ENCODE results near the gene RBM44.

RBM44 gene

DNA sequence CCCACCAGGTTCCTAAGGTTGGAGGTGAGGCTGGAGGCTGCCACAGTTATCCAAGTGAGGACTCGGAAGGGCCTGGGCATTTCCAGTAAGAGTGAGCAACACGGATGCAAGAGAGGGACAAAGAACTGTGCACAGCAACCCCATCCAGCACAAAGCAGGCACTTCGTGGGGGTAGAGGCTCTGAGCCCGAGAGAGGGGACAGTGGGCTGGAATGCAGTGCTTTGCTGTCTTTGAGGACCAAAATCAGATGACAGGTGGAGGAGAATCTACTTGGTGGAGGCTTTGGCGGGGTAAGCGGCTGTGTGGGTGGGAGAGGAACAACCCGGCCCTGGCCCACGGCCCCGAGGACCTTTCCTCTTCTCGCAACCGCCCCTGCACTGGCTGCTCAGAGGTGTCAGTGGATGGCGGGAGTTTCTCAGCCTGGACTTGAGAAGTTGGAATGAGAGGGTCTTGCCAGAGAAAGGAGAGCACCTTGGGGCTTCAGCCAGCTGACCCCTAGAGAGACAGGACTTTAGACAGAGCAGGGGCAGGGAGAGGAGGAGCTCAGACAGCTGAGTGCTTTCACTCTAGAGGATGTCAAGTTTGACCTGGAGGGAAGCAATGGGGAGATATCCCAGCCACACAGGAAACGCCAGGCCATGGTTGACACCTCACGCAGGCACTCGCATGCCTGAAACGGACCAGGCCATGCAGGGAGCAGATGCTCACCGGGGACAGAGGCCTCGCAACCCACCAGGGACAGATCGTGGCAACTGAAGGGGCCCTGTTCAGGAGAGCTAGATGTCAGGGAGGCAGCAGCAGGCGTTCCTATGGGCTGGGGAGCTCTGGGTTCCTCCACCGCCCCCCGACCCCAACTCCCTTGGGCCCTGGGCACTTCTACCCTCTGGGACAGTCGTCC lies 72.4 kb downstream of the RBM44 start:
- no peaks in the 10 kb centered on the region for H3K36me3 ChIP-seq (ENCODE audit: insufficient read depth, low read length)
- no peak overlapping the region for H3K27ac ChIP-seq (ENCODE audit: low read depth, low read length)
- no peak overlapping the region for H2AFZ ChIP-seq (ENCODE audit: low read length, unreplicated experiment)
- H3K4me1 ChIP-seq (ENCODE audit: control insufficient read depth, insufficient read depth, low read length, unreplicated experiment) = peaks cover 22% of the 10 kb centered on the region
- no peaks in the 10 kb centered on the region for H3K79me2 ChIP-seq (ENCODE audit: control insufficient read depth, insufficient read depth, low read length, unreplicated experiment)
- no peaks in the 10 kb centered on the region for H3K27me3 ChIP-seq (ENCODE audit: insufficient read depth, low read length)
- H3K4me3 ChIP-seq (ENCODE audit: low read depth, low read length) = no peak overlapping the region

- Histone ChIP-seq H3K4me1 (ENCODE audit: control insufficient read depth, insufficient read depth, low read length, unreplicated experiment) (peaks cover 17% of the 10 kb centered on the region), H3K36me3 (ENCODE audit: insufficient read depth, low read length) (no peaks in the 10 kb centered on the region), H3K27ac (ENCODE audit: low read depth, low read length) (no peak overlapping the region), H3K4me3 (ENCODE audit: low read depth, low read length) (no peak overlapping the region), H3K27me3 (ENCODE audit: insufficient read depth, low read length) (no peaks in the 10 kb centered on the region), H2AFZ (ENCODE audit: low read length, unreplicated experiment) (no peak overlapping the region), H3K79me2 (ENCODE audit: control insufficient read depth, insufficient read depth, low read length, unreplicated experiment) (no peaks in the 10 kb centered on the region)
These were observed 73.8 kb downstream of the RBM44 start for GRCh38 chr2:237872178-237872887.

- no peaks in the 10 kb centered on the region for H3K79me2 ChIP-seq (ENCODE audit: control insufficient read depth, insufficient read depth, low read length, unreplicated experiment)
- H3K4me3 ChIP-seq (ENCODE audit: low read depth, low read length) = no peak overlapping the region
- H3K27ac ChIP-seq (ENCODE audit: low read depth, low read length) = no peak overlapping the region
- H3K36me3 ChIP-seq (ENCODE audit: insufficient read depth, low read length) = no peaks in the 10 kb centered on the region
- H2AFZ ChIP-seq (ENCODE audit: low read length, unreplicated experiment) = no peak overlapping the region
- H3K4me1 ChIP-seq (ENCODE audit: control insufficient read depth, insufficient read depth, low read length, unreplicated experiment) = peaks cover 18% of the 10 kb centered on the region
- no peaks in the 10 kb centered on the region for H3K27me3 ChIP-seq (ENCODE audit: insufficient read depth, low read length)
These were observed 74.8 kb downstream of the RBM44 start for GRCh38 chr2:237873421-237873831.

DNA sequence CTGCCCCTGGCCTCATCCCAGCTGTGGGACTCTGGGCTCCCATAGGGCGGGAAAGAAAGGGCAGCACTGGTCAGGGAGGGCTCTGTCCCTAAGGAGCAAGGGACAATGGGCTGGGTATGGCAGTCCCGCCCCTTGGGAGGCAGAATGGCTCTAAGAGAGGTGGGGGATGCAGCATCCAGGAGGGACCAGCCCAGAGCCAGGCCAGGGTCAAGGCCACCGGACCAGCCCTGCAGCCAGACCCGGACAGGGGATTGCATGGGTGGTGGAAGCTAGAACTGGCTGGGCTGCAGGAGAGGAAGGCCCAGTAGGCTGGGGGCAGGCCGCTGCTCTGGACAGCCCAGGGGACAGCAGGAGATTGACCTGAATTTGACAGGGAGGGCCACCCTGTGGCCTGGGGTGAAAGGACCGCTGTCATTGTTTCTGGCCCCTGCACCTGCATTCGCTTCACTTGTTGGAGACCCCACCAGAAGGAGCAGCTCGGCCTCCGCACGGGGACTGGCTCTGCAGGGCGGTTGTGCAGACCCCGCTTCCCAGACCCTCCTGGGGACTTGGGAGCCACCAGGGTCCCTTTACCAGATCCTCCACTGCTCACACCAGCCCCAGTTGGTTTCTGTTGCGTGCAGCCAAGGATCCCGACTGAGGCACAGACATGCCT lies 75.4 kb downstream of the RBM44 start:
- H3K4me3 ChIP-seq (ENCODE audit: low read depth, low read length) = no peak overlapping the region
- H3K4me1 ChIP-seq (ENCODE audit: control insufficient read depth, insufficient read depth, low read length, unreplicated experiment) = peaks cover 24% of the 10 kb centered on the region
- no peaks in the 10 kb centered on the region for H3K36me3 ChIP-seq (ENCODE audit: insufficient read depth, low read length)
- H3K27ac ChIP-seq (ENCODE audit: low read depth, low read length) = no peak overlapping the region
- H2AFZ ChIP-seq (ENCODE audit: low read length, unreplicated experiment) = no peak overlapping the region
- no peaks in the 10 kb centered on the region for H3K27me3 ChIP-seq (ENCODE audit: insufficient read depth, low read length)
- no peaks in the 10 kb centered on the region for H3K79me2 ChIP-seq (ENCODE audit: control insufficient read depth, insufficient read depth, low read length, unreplicated experiment)

GRCh38 chr2:237874585-237875161 lies 76.1 kb downstream of the RBM44 start:
- Histone ChIP-seq H3K4me1 (ENCODE audit: control insufficient read depth, insufficient read depth, low read length, unreplicated experiment) (peaks cover 27% of the 10 kb centered on the region), H2AFZ (ENCODE audit: low read length, unreplicated experiment) (no peak overlapping the region), H3K27me3 (ENCODE audit: insufficient read depth, low read length) (no peaks in the 10 kb centered on the region), H3K27ac (ENCODE audit: low read depth, low read length) (peak overlapping the region; percentile 42), H3K4me3 (ENCODE audit: low read depth, low read length) (no peak overlapping the region), H3K36me3 (ENCODE audit: insufficient read depth, low read length) (no peaks in the 10 kb centered on the region), H3K79me2 (ENCODE audit: control insufficient read depth, insufficient read depth, low read length, unreplicated experiment) (no peaks in the 10 kb centered on the region)

GRCh38 chr2:237875256-237876060 lies 76.9 kb downstream of the RBM44 start:
- Histone ChIP-seq H2AFZ (ENCODE audit: low read length, unreplicated experiment) (no peak overlapping the region), H3K27ac (ENCODE audit: low read depth, low read length) (peak overlapping the region; percentile 42; the same call in 1 of the 2 replicates), H3K36me3 (ENCODE audit: insufficient read depth, low read length) (no peaks in the 10 kb centered on the region), H3K79me2 (ENCODE audit: control insufficient read depth, insufficient read depth, low read length, unreplicated experiment) (no peaks in the 10 kb centered on the region), H3K4me3 (ENCODE audit: low read depth, low read length) (no peak overlapping the region), H3K27me3 (ENCODE audit: insufficient read depth, low read length) (no peaks in the 10 kb centered on the region), H3K4me1 (ENCODE audit: control insufficient read depth, insufficient read depth, low read length, unreplicated experiment) (peaks cover 27% of the 10 kb centered on the region)

DNA sequence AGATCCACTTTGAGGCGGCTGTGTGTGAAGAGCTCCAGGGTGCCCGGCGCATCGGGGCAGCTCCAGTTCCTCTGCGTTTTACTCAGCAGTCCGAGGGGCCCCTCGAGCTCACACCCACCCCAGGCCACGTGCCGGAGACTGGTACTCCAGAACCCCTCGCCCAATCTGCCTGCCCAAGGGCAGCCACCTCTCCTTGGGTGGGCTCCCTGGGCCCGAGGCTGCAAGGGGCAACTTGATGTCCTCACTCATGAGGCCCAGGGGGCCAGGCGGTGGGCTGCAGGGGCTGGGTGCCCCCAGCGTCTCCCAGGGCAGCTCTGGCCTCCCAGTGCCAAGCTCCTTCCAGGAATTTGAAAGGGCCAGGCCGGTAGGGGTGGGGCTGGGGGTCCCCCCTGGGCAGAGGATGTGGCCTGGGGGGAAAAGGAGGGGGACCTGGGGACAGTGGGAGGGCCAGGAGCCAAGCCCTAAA lies 77.5 kb downstream of the RBM44 start:
- H3K27ac ChIP-seq (ENCODE audit: low read depth, low read length) = no peak overlapping the region
- peaks cover 27% of the 10 kb centered on the region for H3K4me1 ChIP-seq (ENCODE audit: control insufficient read depth, insufficient read depth, low read length, unreplicated experiment)
- no peaks in the 10 kb centered on the region for H3K27me3 ChIP-seq (ENCODE audit: insufficient read depth, low read length)

DNA sequence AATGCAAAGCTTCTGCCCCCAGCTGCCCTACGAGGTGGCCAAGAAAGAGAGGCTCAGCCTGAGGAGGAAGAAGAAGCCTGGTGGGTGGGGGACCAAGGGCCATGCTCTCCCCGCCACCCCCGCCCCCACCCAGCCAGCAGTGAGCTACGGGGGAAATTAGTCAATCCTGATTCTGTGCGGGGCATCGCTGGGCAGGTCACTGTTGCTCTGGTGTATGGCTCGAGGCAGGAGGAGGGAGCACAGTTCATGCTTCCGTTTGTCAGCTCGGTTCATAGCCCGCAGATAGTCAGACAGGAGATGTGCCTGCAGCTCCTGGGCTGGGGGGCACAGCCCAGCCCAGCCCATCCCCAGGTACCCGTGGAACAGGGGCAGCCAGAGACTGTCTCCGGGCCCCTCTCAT lies 78.0 kb downstream of the RBM44 start:
- Histone ChIP-seq H3K36me3 (ENCODE audit: insufficient read depth, low read length) (no peaks in the 10 kb centered on the region), H3K4me3 (ENCODE audit: low read depth, low read length) (no peak overlapping the region), H3K27me3 (ENCODE audit: insufficient read depth, low read length) (no peaks in the 10 kb centered on the region), H3K27ac (ENCODE audit: low read depth, low read length) (no peak overlapping the region), H3K4me1 (ENCODE audit: control insufficient read depth, insufficient read depth, low read length, unreplicated experiment) (peaks cover 27% of the 10 kb centered on the region), H2AFZ (ENCODE audit: low read length, unreplicated experiment) (no peak overlapping the region), H3K79me2 (ENCODE audit: control insufficient read depth, insufficient read depth, low read length, unreplicated experiment) (no peaks in the 10 kb centered on the region)

More for the DNA sequence above, 77.5 kb downstream of the RBM44 start:
- Histone ChIP-seq H3K36me3 (ENCODE audit: insufficient read depth, low read length) (no peaks in the 10 kb centered on the region), H2AFZ (ENCODE audit: low read length, unreplicated experiment) (no peak overlapping the region), H3K79me2 (ENCODE audit: control insufficient read depth, insufficient read depth, low read length, unreplicated experiment) (no peaks in the 10 kb centered on the region), H3K4me3 (ENCODE audit: low read depth, low read length) (no peak overlapping the region)

- peaks cover 27% of the 10 kb centered on the region for H3K4me1 ChIP-seq (ENCODE audit: control insufficient read depth, insufficient read depth, low read length, unreplicated experiment)
- H3K79me2 ChIP-seq (ENCODE audit: control insufficient read depth, insufficient read depth, low read length, unreplicated experiment) = no peaks in the 10 kb centered on the region
- H3K4me3 ChIP-seq (ENCODE audit: low read depth, low read length) = no peak overlapping the region
- H3K27ac ChIP-seq (ENCODE audit: low read depth, low read length) = no peak overlapping the region
- no peaks in the 10 kb centered on the region for H3K36me3 ChIP-seq (ENCODE audit: insufficient read depth, low read length)
- no peak overlapping the region for H2AFZ ChIP-seq (ENCODE audit: low read length, unreplicated experiment)
- no peaks in the 10 kb centered on the region for H3K27me3 ChIP-seq (ENCODE audit: insufficient read depth, low read length)
These were observed 78.4 kb downstream of the RBM44 start for GRCh38 chr2:237876951-237877491.
